ENCODE measurements around the gene CYGB.

CYGB gene

DNA sequence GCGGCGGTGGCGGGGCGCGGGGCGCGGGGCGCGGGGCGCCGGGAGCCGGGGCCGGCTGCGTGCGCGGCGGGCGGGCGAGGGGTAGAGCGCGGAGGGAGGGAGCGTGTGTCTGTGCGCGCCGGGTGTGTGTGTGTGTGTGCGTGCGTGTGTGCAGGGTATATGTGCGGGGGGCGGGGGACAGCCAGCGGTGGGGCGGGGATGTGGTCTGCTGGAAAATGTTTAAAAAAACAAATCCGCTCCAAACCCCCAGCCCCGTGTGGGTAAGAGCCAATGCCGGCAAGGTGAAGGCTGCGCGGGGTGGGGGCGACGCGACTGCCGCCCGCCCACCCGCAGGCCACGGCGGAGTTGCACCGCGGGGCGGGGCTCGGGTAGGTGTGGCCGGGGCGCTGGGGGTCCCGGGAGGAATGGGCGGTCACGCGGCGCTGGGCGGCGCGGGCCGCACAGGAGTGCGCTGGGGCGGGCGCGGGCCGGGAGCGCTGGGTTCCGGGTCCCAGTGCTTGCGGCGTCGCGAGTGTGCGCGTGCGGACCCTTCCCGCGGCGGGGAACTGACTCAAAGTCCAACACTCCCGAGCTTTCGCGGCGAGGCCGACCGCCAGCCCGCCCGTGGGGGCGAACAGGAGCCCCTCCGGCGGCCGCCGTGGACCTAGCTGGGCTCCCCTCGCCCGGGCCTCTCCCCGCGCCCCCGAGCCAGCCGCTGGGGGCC is at the start of gene CYGB:
CYGB (minus strand) TSS at position 132 of the 703 bp plus-strand sequence. CDS start 167 bp downstream, outside the sequence.
- no peak for DNase-seq

GRCh38 chr17:76586741-76587487 is 49.4 kb upstream of the CYGB start:
- peak; percentile 26 for DNase-seq

DNA sequence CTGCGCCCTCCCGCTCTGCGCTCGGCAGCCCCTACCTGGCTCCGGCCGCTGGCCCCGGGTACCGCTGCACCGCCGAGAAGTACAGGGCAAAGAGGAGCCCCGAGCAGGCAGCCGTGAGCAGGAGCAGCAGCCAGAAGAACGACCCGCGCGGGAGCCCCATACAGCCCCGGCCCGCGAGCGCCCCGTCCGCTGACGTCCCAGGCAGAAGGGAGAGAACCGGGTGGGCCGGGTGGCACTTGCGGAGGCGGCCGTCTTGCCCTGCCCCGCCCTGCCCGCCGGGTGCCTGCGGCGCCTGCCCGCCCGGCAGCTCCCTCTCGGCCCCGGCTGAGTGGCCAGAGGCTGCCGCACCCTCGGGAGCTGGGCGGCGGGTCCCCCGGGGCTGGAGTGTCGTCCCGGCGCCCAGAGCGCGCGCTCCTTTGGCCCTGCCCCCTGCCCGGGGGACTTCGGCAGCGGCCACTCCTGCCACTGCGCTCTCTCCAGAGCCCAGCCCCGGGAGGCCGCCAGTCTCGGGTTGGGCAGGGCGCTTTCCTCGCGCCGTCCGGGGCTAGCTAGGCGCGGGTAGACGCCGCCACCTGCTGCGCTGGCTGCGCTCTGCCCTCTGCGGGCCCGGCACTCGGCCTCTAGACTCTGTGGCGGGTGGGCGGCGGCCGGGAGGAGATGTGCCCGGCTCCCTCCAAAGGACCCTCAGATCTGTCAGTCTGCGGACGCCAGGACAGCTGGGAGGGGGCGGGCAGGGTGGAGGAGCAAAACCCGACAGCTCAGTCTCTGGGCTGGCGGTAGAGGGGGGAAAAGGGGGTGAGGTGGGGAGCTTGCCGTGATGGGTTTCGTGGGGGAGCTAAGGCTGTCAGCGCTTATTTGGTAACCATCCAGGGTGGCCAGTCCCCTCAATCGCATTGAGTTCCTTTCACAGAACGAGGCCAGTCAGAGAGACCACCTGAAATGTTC is 48.4 kb upstream of the CYGB start, which contains the start of gene ST6GALNAC2:
ST6GALNAC2 (minus strand) TSS at position 212 of the 945 bp plus-strand sequence; CDS start at position 160, 52 bp downstream.
- no peak for DNase-seq

GRCh38 chr17:76585033-76585648 is 47.6 kb upstream of the CYGB start:
- no peak for DNase-seq

- DNase-seq: no peak
Measured at GRCh38 chr17:76584427-76585032, 47.0 kb upstream of the CYGB start.

DNA sequence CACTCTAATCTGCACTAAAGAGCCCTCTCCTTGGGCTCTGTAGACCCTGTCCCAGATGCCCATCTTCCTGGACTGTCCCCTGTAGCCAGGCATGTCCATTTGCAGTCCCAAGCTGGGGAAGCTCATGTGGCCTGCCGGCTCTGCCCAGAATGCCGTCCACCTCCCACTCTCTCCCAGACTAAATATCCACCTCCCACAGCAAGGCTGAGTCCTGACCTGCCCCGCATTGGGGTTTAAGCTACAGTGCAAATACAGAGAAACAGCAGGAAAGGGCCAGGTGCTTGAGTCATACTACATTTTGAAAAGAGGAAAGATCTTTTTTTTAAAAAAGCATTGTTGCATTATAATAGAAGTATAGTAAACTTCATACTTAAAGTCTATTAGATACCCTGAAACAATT is 45.2 kb upstream of the CYGB start:
- DNase-seq: no peak

GRCh38 chr17:76581515-76581914 is 44.0 kb upstream of the CYGB start:
- DNase-seq: no peak

- DNase-seq: no peak
Measured at GRCh38 chr17:76579281-76579680, 41.8 kb upstream of the CYGB start.

DNA sequence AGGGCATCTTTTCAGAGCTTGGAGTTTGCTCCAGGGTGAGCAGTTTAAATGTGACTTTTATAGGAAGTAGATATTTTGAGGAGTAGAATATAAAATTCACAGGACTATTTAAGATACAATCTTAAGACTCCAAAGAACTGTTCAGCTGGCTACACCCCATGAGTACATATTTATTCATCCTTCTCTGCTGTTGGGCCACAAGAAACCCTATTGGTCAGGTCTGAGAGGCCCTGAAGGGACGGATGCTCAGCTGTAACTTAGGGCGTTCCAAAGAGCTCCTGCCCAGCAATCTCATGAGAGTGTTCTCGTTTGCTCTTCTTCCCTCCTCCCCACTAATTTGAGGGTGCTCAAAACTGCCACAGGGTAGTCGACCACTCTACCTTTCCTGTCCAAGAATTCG is 40.9 kb upstream of the CYGB start:
- DNase-seq: no peak

DNA sequence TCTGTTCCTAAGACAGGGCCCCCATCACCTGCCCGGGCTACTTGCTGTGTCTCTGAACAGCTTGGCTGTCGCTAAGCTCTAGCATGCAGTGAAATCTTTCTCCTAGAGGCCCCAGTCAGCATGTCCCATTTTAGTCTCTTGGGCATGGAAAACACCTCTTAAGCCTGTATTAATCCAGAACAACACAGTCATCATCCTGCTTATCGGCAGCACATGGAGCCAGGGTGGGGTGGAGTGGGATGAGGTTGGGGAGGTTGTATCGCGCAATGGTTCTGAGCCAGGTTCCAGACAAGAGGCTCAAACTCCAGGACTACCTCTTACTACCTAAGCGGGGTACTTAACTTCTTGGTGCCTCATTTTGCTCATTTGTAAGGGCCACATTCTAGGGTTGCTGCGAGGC is 40.4 kb upstream of the CYGB start:
- DNase-seq: no peak

DNA sequence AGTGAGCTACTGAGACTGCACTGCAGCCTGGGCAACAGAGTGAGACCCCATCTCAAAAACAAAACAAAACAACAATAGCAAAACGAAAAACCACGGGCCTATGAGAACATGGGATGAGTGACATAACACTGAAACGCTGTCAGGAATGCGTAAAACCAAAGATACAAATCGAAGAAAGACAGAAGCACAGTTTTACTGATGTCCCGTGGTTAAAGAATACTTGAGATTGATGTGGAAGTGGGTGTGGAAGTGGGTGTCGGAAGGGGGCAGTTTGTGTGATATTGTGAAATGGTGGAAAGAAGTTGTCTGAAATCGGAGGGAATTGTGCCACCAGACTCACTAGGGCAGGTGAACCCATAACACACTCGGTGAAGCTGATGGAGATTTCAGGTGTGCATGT is 38.7 kb upstream of the CYGB start:
- DNase-seq: no peak

GRCh38 chr17:76575570-76575969 is 38.1 kb upstream of the CYGB start:
- no peak for DNase-seq

- no peak for DNase-seq
Measured at GRCh38 chr17:76574166-76574565, 36.7 kb upstream of the CYGB start.

DNA sequence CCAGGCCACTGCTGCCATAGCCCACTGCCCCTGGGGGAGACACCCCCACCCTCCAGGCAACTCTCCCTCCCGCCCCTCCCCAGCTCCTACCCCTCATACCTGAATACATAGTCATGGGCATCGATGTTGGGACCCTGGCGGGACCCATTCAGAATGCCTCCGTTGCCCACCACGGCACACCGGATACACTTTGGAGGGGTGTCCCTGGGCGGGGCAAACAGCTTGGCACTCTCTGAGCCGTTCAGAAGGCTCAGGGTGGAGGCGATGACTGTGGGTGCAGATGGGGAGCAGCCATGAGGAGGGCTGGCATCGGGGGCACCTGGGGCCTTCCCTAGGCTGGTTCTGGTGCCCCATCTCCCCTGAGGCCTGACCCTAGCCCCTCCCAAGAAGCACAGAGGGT is 35.6 kb upstream of the CYGB start:
- DNase-seq: no peak

- no peak for DNase-seq
Measured at GRCh38 chr17:76572201-76572910, 34.8 kb upstream of the CYGB start.

GRCh38 chr17:76570877-76571471 is 33.5 kb upstream of the CYGB start:
- DNase-seq: no peak

DNA sequence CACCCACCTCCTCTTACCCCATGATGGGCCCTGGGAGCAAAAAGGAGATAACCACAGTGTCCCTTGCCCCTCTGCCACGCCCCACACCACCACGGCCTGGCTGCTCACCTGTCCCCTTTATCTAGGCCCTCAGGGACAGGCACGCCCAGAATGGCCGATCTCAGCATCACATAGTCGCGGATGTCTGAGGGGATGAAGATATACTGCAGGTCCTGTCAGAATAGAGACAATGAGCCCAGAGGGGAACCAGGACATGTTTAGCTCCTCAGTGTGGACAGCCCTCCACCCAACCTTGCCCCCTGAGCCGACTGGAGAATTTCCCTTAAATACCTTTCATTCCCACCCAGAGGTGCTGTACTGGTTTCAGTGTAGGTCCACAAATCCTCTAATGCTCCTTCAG is 32.9 kb upstream of the CYGB start:
- no peak for DNase-seq

- no peak for DNase-seq
Measured at GRCh38 chr17:76569607-76570279, 32.2 kb upstream of the CYGB start.

DNA sequence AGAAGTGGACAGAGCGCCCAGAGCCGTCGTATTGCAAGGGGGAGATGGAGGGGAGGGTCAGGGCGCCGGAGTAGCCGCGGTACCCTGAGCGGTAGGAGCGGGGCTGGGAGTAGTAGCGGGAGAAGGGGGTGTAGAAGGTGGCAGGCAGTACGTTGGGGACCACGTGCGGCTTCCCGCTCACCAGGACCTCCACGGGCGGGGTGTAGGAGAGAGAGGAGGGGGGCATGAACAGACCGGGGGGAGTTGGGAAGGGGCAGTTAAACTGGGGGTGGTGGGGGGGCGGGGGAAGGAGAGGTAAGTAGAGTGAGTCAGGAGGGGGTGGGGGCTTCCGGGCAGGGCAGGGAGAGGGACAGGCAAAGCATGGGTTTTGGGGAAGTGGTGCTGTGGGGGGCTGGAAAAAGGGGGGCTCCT is 31.3 kb upstream of the CYGB start:
- no peak for DNase-seq

- no peak for DNase-seq
Measured at GRCh38 chr17:76567634-76568432, 30.3 kb upstream of the CYGB start.
